Mesothelial cell of epicardium (in vitro differentiated cells): ENCODE data around the gene SEPTIN1. TPM values are rescaled to one million over a fixed set of nuclear protein-coding genes. Genes with fewer than 3 reads are reported as not detected.

Experiments used
- DNase-seq, 2 experiments: peaks; one replicate each; pipeline ENCODE4 v3.0.0; 2021; ENCODE audit warnings: low spot score in 2 of 2; ENCODE audit not compliant: unreplicated experiment in 2 of 2
- H3K27ac Mint-ChIP-seq: 2 replicates; pipeline ENCODE4 v1.8.0; 2021; ENCODE audit warnings: mixed read lengths
- H3K27me3 Mint-ChIP-seq: 2 replicates; pipeline ENCODE4 v1.8.0; 2021; ENCODE audit warnings: low read depth, mixed read lengths
- H3K36me3 Mint-ChIP-seq: 2 replicates; pipeline ENCODE4 v1.8.0; 2021; ENCODE audit warnings: mixed read lengths
- H3K4me1 Mint-ChIP-seq: 2 replicates; pipeline ENCODE4 v1.8.0; 2021; ENCODE audit warnings: mixed read lengths
- H3K4me3 Mint-ChIP-seq: 2 replicates; pipeline ENCODE4 v1.8.0; 2021; ENCODE audit warnings: mild to moderate bottlenecking, moderate library complexity, mixed read lengths
- H3K9me3 Mint-ChIP-seq: 2 replicates; pipeline ENCODE4 v1.8.0; 2021; ENCODE audit warnings: mixed read lengths
- CTCF ChIP-seq: fragments of 200-600 bp; sonication (generic); IDR thresholded peaks from one replicate; pipeline ENCODE4 v1.5.0; 2021; ENCODE audit warnings: antibody characterized with exemption; ENCODE audit not compliant: unreplicated experiment
- total RNA-seq: library from RNA; stranded (reverse); gene quantifications from 3 replicates; pipeline ENCODE4 v1.2.1, GENCODE V29; 2021

The SEPTIN1 gene
- total RNA-seq, 1 donor from 2014 or later: 1.6 TPM

GRCh38 chr16:30414159-30414558 is 31.8 kb upstream of the SEPTIN1 start:
- H3K4me3 Mint-ChIP-seq: no peak overlapping the region
- no peak for DNase-seq
- no peak for TF ChIP-seq CTCF
- H3K27ac Mint-ChIP-seq: no peak overlapping the region
- no peaks in the 10 kb centered on the region for H3K27me3 Mint-ChIP-seq
- peaks cover 17% of the 10 kb centered on the region for H3K4me1 Mint-ChIP-seq
- H3K36me3 Mint-ChIP-seq: peaks cover 6% of the 10 kb centered on the region
- H3K9me3 Mint-ChIP-seq: no peaks in the 10 kb centered on the region

- DNase-seq: no peak
- no peaks in the 10 kb centered on the region for H3K27me3 Mint-ChIP-seq
- H3K9me3 Mint-ChIP-seq: no peaks in the 10 kb centered on the region
- no peak overlapping the region for H3K27ac Mint-ChIP-seq
- no peak for TF ChIP-seq CTCF
- peaks cover 19% of the 10 kb centered on the region for H3K4me1 Mint-ChIP-seq
- H3K4me3 Mint-ChIP-seq: no peak overlapping the region
- peaks cover 6% of the 10 kb centered on the region for H3K36me3 Mint-ChIP-seq
Measured at GRCh38 chr16:30413112-30413806, 30.9 kb upstream of the SEPTIN1 start.

- peak overlapping the region; percentile 74 for H3K4me3 Mint-ChIP-seq
- no peaks in the 10 kb centered on the region for H3K27me3 Mint-ChIP-seq
- peak overlapping the region; percentile 67 for H3K27ac Mint-ChIP-seq
- TF ChIP-seq CTCF: peak; percentile 87
- H3K36me3 Mint-ChIP-seq: peaks cover 6% of the 10 kb centered on the region
- H3K9me3 Mint-ChIP-seq: no peaks in the 10 kb centered on the region
- peak; percentile 78 to 97 for DNase-seq
- H3K4me1 Mint-ChIP-seq: peaks cover 10% of the 10 kb centered on the region
Measured at GRCh38 chr16:30409125-30410060, 27.0 kb upstream of the SEPTIN1 start.

- no peak for DNase-seq
- no peaks in the 10 kb centered on the region for H3K9me3 Mint-ChIP-seq
- H3K27me3 Mint-ChIP-seq: no peaks in the 10 kb centered on the region
- no peak for TF ChIP-seq CTCF
- H3K4me1 Mint-ChIP-seq: peaks cover 10% of the 10 kb centered on the region
- peaks cover 6% of the 10 kb centered on the region for H3K36me3 Mint-ChIP-seq
- peak overlapping the region; percentile 25 for H3K27ac Mint-ChIP-seq
- peak overlapping the region; percentile 74 for H3K4me3 Mint-ChIP-seq
Measured at GRCh38 chr16:30407804-30408534, 25.6 kb upstream of the SEPTIN1 start.

- Mint-ChIP-seq H3K9me3 (no peaks in the 10 kb centered on the region), H3K4me3 (peak within 1 kb of the TSS; percentile 83), H3K36me3 (peaks cover 6% of the 10 kb centered on the region), H3K27me3 (no peaks in the 10 kb centered on the region), H3K4me1 (peaks cover 10% of the 10 kb centered on the region), H3K27ac (peak within 1 kb of the TSS; percentile 88)
- TF ChIP-seq CTCF: no peak
- peak; percentile 80 to 88 for DNase-seq
Measured at GRCh38 chr16:30407102-30407803, 24.9 kb upstream of the SEPTIN1 start, which contains the start of gene ZNF771. ZNF771 (plus strand) TSS chr16:30407606; CDS start chr16:30408054, 448 bp downstream.
